GM18861 (cell line): ENCODE measurements around the gene LINC01488.

Experiments used
- ATAC-seq: cut with Tn5 transposase; IDR thresholded peaks from one replicate; pipeline ENCODE4 v1.9.1; 2021; ENCODE audit not compliant: unreplicated experiment

Gene LINC01488

DNA sequence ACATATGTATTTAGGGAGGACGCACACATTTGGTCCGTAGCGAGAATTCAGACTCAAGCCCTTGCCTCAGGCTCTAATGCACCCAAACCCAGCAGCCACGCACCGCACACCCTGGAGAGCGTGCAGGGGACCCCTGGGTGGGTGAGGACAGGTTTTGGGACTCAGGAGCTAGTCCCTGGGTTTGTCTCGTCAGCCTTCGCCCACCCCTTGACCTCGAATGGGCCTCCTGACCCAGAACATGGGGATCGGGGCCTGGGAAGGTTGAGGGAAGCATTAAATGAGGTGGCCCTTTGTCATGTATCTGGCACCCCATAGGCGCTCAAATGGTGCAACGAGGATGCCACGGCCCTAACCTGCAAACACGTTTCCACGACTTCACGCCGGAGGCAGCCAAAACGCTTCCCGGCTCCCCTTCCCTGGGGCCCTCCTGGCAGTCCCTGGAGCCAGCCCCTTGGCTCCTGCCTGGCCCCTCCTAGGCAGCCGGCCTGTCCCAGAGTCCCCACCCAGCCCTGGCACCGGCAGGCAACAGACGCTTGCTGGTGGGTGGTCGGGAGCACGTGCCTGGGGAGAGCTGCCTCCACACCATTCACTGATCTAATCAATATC is 5.5 kb upstream of the LINC01488 start:
- ATAC-seq: no peak

DNA sequence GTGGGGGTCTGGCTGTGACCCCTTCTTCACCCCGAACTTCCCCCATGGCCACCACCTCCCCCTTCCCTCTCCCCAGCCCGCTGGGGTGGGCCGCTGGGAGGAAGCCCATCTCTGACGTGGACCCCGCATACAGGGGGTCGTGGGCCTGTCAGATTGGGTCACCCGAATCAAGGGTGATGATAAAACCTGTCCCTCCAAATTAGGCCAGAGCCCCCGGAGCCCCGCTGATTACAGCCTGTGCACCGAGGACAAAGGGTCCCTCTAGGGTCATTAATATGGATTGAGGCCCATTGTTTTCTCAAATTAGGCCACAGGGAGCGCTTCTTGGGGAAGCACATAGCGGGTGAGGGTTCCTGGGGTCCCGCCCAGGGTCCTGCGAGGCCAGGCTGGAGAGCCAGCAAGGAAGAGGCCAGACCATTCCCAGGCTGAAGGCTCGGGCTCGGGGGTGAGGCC is 4.9 kb upstream of the LINC01488 start:
- ATAC-seq: no peak

DNA sequence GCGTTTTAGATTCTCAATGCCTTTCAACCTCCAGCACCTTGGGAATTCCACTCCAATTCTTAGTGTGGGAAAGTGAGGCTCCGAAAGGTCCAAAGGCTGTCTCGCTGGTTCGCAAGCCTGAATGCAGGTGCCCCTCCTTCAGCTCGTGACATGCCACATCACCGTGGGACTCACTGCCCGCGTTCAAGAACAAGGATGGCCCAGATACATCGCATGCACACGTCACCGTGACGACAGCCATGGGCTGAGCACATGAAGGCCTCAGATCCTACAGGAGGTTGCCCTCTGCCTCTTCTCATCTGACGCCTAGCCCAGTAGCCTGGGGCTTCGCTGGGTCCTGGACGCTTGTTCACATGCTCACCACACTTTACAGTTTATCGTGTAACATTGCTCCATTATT is 4.4 kb upstream of the LINC01488 start:
- ATAC-seq: no peak

DNA sequence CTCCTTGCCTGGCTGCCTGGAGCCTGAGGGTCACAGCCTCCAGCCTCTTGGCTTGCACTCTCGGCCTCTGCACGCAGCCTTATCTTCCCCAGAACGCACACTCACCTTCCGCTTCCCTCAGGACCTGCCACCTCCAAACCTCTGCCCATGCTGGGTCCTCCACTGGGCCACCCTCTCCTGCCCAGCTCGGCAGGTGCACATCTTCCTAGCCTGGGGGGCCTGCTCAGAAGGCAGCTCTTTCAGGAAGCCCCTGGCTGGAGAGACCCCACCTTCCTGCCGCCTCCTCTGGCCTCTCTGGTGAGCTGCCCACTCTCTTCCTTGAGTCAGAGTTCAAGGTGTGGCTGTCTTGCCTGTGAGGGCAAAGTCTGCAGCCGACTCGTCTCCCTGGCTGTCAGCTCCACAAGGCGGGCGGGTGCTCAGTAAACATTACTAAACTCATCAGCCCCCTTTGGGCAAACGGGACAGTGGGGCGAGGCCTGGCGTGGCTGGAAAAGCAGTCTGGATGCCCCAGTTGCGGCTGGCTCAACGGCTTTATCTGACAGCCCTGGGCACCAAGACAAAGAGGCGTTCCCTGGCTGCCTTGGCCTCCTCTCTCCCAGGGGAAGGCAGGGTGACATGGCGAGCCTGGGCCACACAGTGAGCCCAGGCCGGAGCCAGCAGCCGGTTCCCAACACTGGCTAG is 1.7 kb upstream of the LINC01488 start:
- no peak for ATAC-seq

DNA sequence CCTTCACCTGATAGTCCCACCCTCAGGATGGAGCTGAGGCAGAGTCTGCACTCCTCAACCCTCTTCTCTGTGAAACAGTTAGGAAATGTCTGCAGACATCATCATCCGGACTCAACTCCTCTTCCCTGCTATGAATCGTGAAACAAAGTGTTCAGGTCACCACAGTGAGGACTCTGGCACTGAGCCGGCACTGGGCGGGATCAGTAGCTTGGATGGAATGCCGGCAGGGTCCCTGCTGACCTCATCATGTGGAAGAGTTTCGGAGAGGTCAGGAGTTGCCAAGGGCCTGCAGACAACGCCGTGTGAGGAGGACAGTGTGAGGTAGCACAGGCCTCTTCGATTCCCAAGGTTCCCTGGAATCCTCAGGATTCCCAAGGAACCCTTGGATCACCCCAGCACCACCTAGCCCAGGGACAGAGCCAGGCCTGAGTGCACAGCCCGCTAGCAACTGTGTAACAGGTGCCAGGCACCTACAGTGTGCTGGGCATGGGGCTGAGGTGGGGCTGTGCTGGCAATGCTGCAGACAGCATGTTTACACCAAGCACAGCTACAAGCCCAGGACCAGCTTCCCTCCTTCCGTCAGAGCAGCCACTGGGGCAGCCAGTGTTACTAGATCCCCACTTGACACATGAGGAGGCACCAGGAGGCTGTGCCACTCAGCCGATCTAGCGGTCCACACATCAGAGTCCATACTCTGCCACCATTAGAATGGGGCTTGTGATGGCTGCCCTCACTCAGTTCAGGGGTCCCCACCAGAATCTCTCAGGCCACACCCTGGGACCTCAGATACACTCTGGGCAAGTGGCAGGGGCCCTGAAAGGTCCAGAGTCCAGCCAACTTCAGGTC is 693 bp upstream of the LINC01488 start:
- no peak for ATAC-seq

DNA sequence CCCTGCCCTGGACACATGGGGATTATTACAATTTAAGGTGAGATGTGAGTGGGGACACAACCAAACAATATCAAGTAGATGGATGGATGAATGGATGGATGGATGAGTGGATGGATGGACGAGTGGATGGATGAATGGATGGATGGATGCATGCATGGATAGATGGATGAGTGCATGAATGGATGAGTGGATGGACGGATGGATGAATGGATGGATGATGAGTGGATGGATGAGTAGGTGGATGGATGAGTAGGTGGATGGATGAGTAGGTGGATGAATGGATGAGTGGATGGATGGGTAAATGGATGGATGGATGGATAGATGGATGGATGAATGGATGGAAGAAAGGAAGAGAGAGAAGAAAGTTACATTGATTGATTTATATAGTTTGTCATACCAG is 859 bp downstream of the LINC01488 start:
- no peak for ATAC-seq

DNA sequence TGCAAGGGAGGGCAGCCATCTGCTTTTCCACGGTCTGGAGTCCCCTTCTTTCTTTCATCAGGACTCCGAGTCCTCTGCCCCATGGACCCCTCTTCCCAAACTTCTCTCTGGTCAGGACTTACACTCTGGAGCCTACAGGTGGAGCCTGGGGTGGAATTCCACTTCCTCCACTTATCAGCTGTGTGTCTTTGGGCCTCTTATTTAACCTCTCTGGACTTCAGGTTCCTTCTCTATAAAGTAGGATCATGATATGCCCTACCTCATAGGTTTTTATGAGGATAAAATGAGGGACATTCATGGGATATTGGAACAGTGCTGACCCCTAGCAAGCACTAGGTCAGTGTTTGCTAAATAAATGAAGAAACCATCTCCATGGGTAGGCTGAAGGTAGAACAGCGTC is 1.7 kb downstream of the LINC01488 start:
- ATAC-seq: no peak

DNA sequence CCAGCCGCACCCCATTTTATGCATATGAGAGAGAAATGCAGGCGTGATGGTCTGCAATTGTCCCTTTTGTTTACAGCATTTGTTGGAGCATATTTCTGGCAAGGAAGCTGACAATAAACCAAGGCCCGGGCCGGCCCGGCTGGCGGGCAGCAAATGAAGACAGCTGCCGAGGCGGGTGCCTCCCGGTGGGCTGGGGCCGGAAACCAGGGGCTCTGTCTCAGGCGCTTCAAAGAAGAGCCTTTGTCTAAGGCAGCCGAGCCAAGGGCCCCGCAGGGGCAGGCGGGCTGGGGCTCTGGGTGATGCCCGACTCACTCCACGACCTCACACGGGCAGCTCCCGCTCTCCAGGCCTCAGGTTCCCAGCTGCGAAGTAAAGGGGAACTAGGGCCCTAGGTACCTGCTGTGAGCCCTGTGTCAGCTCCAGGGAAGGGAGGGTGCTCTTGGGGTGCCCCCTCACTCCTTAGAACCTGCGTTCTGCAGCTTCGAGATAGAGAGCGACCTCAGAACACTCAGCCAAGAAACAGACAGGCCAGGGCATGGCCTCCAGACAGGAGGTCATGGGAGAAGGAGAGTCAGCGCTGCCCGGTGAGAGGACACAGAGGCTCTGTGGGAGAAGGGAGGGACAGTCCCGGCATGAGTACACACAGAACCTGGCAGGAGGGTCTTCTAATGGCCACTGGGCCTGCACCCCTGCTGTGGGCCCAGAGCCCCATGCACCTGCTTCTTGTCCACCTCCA is 2.4 kb downstream of the LINC01488 start:
- no peak for ATAC-seq

DNA sequence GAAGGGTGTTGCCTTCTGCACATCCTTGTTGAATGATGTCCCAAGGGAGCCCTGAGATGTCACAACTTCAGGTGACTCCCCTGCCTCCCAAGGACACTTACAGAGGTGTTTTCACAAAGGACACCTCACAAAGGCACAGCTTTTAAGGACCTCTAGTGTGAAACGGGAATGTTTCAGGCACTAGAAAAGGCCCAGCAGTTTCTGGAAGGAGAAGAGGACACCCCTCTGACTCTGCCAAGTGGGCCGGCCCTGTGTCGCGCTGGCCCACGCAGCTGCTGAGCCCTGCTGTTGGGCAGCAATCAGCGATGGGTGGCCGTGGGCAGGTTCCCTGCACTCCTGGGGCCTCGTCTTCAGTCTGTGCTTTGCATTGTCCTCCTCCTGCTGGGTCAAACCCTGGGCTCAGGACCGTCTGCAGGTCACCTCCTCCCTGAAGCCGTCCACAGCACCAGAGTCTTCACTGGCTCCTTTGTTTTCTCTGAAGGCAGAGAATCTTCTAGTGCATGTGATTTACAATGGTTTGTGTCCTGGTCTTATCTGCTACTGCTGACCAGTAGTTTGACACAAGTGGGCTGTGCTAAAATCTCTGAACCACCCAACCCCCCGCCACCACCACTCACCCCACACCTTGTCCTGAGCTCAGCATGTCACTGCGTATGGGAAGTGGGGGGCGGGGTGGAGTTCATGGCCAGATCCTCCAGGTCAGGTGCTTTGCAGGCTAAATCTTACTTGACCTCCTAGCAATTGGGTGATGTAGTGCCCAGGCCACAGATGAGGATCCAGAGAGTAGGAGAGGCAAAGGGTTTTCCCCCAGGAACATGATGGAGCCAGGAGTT is 3.2 kb downstream of the LINC01488 start:
- ATAC-seq: no peak

DNA sequence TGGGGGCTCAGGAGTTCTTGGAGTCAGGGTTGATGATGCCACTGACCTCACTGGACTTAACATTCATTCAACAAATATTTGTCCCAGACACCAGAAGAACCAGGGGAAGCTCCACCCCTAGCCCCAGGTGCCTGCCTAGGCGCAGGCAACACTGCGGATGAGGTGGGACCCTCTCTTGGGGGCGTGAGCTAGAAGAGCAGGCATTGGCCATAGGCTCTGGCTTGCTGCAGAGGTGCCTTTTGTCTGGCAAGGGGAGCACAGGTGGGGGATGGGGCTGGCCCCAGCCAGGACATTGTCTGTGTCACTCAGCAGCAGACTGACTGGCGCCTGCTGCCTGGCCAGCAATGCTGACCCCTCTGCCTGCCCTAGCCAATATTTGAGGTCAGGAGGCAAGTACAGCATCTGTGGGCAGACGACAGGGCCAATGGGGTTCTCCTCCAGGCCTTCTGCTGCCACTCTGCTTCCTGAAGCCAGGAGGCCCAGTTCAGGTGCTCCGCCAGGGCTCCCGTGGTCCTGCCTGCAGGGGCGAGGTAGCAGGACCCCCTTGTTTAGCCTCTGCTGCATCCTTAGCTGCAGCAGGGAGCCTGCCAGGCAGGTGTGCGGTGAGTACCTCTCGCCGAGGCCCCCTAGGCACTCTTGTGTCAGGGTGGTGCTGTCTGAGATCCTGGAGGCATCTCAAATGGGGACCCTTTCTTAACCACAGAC is 4.0 kb downstream of the LINC01488 start:
- ATAC-seq: no peak

DNA sequence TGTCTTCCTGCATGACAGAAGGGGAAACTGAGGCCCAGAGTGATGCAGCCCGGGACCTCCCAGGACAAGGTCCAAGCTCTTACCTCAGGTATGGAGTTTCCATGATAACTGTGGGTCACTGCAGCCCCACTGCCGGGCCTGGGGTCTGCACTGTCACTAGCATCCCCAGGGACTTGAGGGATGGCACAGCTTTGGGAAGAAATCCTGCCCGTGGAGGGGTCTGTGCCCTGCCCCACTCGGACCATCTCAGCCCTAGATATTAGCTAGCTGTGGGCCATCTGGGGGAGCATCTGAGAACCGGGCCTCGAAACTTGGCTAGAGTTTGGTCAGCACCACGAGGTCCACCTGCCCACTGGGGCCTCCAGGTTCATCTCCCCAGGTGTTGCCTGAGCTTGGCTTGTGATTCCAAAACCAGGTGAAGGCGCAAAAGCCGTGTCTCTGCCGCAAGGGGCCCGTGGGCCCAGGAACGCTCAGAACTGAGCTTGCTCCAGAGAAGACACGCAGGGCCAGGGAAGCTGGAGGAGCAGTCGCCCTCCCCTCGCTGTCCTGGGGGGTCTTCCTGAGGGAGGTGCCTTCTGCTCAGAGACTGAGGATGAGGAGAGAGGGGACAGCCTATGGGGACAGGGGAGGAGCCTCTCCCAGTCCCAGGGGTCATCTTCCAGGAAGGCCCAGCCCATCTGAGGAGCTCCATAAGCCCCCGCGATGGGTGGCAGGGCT is 4.8 kb downstream of the LINC01488 start:
- ATAC-seq: no peak

DNA sequence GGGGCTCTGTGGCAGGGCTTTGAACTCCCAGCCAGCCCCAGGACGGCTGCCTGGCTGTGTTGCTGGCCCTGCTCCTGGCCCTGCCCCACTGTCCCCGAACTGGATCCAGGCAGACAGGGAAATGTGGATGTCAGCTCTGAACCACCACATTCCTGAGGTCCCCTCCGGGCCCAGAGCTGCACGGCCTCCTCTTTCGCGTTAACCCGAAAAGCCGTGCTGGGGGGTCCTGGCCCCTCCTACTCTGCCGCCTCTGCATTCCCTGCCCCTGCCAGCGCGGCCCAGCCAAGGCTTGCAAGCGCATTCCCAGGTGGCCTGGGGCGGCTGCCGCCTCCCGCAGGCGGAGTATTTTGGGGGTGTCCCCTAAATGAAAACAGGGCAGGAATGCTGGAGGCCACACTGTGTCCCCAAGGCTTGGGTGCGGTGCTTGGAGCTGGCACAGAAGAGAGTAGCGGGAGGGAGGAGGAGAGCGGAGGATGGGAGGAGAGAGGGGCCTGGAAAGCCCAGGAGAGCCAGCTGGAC is 5.4 kb downstream of the LINC01488 start:
- ATAC-seq: no peak

DNA sequence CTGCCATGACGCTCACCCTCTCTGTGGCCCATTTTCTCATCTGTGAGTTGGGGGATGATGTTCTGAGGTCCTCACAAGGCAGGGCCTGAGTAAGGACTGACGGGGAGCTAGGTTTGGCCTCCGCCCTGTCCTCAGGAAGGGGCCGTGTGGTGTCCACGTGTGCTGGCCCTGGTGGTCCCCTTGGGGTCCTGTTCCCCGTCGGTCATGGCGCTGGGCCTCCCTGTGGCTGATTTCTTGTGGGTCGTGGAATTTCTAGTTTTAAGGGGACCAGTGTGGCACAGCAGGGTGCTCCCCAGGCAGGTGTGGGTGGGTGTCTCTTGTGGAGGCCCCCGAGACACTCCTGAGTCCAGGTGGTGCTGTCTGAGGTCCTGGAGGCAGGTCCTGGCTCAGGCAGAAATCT is 5.9 kb downstream of the LINC01488 start:
- ATAC-seq: no peak

DNA sequence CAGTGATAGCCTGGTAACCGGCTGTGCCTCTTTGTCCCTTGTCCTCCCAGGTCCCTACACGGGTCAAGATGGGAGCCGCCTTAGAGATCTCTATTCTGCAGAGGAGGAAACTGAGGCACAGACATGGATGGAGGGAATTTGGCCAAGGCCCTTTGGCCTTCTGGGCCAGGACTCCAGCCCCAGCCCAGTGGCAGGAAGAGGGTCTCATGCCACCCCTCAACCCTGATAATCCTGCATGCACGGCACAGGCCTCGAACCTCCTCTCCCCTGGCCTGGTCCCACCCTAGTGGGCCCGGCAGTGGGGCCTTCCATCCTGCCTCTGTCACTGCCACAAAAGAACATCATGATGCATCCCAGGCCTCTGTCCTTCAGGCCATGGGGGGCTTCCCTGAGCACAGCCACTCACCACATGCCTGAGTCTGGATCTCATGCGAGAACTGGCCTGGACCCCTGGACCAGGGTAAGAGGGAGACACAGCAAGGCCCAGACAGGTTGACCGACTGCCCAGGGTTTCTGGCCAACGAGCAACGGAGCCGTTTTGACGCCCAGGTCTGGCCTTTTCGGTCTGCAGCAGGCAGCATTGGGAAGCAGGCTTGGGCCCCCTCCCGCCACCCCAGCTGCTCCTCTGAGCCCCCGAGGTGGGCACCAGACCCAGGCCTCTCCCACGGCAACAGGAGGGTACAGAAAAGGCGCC is 6.5 kb downstream of the LINC01488 start:
- no peak for ATAC-seq

DNA sequence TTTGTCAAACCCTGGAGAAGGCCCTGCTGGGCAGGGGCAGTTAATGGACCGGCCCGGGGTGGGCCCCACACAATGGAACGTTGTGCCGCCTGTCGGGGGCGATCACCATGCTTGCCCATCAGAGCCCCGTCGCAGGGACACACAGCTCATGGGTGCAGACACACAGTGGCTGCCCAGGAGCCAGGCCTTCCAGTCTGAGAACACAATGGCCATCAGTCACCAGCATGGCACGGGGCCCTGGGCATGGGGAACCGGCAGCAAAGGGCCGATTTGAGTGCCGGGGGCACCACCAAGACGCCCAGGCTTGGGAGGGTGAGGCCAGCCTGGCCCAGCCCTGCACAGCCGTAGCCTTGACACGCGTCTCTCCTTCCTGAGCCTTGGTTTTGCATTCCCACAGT is 7.1 kb downstream of the LINC01488 start:
- ATAC-seq: no peak

DNA sequence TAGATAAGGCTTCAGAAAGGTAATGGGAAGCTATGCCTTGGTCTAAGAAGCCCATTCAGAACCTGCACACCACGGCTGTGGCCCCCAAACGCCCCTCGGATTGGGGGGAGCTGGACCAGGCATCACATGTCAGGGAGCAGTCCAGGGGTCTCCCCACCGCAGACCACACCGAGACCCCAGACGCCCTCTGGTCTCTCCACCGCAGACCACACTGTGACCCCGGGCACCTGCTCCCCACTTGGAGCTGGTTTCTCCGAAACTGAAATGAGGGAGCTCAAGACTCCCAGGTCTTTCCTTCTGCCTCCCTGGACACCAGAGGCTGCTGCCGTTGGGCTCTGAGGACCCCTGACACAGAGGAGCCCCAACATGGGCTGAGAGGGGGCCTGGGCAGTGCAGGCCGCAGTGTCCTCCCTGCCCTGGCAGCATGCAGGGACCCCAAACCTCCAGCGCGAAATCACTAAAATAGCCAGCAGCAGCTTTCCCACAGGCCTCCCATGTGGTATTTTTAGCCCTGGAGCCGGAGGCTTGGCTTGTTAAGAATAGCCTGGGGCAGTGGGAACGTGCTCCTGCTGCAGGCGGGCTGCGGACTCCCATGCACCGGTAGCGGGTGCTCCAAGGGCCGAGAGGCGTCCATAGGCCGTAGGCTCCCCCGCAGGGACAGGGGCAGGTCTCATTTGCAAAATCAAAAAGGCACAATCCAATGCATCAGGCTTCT is 7.7 kb downstream of the LINC01488 start:
- ATAC-seq: no peak

DNA sequence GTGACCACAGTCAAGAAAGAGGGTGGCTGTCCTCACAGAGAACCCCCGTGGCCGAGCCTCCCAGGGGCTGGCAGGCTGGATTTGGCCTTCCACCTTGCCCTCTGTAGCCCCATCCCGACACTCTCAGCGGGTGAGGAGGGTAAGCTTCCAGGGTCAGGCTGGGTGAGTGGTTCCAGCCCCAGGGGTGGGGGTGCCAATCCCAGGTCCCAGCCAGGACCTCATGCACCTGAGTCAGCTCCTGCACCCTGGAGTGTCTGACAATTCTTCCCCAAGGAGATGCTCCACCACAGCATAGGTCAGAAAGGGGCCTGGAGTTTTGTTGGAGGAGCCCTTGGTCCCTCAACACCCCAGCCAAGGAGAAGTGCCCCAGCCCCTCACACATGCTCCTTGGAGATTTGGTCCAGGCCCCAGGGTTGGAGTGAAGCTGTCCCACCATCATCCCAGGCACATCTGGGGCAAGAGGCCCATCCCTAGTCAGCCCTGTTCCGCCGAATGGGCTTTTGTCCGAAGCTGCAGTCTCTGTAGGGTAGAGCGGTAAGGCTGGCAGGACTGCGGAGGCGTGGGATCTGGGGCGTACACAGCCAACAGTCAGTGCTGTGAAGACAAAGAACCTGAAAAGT is 8.4 kb downstream of the LINC01488 start:
- ATAC-seq: no peak
